Measurements from ENCODE around the gene SVOP.

The SVOP gene

DNA sequence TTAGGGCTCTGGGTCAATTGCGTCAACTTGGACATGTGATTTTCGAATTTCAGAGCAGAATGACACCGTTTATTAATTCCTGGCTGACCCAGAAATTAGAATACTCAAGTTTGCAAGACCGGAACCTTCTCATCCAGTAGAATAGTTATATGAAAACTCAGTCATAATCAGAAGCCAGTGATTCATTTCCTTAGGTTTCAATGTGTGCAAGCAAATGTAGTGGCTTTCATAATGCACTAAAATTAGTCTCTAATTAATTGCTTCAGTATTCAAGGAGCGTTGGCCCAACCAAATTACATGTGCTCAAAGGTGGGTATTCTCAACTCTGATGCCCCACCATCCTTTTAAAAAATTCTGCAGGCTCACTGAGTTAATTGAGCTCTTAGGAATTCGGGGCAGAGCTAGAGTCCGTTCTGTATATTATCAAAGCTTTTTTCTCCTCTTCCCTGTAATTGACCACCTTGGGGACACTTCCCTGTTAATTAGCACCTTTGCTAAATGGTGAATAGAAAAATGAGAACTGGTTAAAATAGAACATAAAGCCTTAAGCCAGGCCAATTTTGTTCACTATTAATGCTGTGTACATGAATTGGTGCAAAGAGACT, 85.6 kb downstream of the SVOP start:
- no peak for DNase-seq (ENCODE audit: low spot score)

DNA sequence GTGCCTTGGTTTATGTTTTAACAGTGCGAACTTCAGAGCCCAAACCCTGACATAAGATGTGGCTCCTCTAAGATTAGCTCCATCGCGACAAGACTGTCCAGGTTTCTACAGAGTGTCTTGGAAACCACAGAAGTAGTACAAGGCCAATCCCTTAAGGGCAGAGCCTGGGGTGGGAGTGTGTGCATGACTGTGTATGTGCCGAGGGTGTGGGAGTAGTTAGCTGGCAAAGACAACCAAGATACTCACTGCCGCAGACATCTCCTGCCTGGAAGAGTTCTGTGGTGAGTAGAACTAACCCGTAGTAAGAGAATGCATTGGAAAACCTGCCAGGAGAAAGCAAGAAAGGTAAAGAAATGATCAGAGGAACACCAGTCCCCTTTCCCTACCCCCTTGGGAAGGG, 86.9 kb downstream of the SVOP start:
- no peak for DNase-seq (ENCODE audit: low spot score)

DNA sequence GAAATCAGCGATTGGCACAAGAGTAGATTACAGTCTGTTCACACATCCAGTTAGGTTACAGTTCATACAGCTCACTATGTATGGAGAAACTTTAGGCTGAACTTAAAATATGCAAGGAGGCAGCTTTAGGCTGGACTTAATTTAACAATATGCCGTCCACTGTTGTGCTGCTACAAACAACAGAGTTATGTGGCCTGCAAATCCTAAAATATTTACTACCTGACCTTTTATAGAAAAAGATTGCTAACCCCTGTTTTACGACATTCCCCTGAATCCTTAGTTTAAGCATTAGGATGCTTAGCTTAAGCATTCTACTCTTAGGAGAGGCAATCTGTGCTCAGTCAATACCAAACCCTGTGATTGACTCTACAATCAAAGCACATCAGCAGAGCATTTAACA, 90.1 kb downstream of the SVOP start:
- DNase-seq (ENCODE audit: low spot score): no peak

DNA sequence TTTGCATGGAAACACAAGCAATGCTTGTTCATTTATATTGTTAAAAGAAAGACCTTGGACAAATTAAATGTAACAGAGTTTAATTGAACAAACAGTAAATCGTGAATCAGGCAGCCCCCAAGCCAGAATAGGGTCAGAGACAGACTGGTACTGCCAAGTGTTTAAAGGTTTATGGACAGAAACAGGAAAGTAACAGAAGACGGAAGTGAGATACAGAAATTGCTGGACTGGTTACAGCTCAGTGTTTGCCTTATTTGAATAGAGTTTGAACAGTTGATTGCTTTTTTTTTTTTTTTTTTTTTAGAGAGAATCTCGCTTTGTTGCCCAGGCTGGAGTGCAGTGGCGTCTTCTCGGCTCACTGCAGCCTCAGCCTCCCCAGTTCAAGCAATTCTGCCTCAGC, 90.7 kb downstream of the SVOP start:
- no peak for DNase-seq (ENCODE audit: low spot score)

DNA sequence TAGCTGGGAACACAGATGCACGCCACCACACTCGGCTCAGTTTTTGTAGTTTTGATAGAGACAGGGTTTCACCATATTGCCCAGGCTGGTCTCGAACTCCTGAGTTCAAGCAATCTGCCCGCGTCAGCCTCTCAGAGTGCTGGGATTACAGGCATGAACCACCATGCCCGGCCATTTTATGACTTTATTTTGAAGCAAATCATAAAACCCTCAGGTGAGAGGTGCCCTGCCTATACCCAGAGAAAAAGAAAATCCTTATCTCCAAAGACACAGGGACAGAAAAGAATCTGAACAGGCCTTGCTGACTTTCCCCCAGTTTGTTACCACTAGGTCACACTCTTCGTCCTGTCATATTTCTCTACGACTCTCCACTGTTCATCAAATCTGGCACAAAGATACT, 92.2 kb downstream of the SVOP start:
- DNase-seq (ENCODE audit: low spot score): no peak

DNA sequence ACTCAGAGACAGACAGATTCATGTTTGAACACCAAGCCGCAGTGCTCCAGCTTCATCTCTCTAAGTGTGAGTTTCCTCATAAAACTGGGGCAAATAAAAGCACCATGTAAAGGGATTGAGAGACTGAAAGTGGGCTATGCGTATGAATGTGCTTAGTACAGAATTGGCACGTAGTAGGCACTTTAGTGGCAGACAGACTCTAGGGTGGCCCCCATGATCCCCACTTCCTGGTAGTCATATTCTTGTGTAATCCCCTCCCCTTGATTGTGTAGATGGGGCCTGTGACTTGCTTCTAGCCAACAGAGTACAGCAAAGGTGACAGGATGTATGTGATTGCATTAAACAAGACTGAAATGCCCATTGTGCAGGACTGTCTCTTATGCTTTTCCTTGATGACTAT, 98.0 kb downstream of the SVOP start:
- DNase-seq (ENCODE audit: low spot score): no peak

DNA sequence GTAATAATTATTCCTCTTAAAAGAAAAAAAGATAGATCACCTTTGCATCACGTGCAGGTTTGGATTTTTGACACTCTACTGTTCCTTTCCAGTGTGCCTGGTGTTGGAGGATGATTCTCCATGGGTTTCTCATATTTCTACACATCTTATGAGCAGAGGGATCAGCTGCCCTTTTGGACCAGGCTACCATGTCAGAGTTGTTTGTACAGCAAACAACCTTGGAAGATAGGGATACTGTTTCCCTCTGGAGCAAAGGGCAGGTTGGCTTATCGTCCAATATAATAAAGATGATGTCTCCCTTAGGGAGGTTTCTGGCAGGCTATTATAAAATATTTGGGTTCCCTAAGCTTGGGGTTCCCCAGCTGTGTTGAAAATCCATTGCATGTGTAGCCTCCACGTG, 98.9 kb downstream of the SVOP start:
- DNase-seq (ENCODE audit: low spot score): no peak

DNA sequence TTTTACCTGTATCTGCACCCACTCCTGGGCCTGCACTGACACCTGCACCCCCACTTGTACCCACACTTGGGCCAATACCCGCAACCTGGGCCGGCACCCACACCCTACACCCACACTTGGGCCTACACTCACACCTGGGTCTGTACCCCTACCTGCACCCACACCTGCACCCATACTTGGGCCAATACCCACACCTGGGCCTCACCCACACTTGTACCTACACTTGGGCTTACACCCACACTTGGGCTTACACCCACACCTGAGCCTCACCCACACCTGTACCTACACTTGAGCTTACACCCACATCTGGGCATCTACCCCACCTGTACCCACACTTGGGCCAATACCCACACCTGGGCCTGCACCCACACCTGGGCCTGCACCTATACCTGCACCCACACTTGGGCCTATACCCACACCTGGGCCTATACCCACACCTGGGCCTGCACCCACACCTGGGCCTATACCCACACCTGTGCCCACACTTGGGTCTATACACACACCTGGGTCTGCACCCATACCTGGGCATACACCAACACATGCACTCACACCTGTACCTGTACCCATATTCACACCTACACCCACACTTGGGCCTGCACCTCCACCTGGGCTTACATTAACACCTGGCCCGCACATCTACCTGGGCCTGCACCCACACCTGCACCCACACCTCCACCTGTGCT, 101.8 kb downstream of the SVOP start:
- no peak for DNase-seq (ENCODE audit: low spot score)

DNA sequence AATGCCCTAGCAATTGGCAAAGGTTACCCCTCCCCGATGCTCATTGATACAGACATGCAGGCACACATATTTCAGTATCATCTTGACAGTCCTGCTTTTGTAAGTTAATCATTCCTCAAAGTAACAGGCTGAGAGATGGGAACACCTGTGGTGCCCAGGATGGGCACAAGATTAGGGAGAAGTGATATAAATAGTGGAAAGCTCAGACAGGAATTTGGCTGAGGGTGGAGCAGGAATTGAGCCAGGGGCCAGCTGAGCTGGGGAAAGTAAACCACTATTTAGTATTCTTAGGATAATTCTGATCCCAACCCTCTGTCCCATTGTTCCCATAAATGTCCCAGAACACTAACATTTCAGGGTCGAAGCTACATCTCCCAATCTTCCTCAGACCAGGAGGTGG, 102.7 kb downstream of the SVOP start:
- DNase-seq (ENCODE audit: low spot score): no peak

DNA sequence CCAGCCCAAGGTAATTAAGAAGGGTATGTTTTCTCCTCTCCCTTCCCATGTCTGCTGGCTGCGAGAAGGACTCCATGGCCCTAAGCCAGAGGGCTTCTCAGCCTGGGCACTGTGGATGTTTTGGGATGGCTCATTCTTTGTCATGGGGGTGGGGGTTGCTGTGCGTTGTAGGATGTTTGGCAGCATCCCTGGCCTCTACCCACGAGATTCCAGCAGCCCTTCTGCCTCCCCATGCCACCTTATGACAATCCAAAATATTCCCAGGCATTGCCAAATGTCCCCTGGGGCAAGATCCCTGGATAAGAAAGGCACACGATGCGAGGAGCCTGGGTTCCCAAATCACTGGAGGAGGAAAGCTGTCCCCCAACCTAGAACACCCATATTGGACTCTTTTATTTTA, 104.5 kb downstream of the SVOP start:
- DNase-seq (ENCODE audit: low spot score): no peak

DNA sequence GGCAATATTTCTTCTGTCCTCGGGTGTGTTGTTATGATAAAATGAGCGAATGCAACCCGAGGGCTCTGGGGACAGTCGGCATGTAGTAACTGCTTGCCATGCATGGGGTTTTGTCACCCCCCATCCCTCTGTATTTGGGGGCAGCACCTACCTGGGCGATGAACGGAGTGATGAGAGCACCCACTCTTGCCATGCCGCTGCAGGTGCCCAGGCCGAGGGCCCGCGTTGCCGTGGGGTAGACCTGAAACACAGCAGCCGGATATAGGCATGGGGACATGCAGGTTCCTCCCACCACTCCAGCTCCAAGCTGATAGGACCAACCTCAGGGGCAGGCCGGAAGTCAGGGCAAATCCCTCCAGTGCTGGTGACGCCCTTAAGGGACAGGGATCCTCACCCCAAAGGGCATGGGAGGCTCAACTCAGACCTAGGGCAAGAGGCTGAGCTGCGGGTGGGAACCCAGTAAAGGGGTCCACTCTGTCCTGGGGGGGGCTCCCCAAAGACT, 105.2 kb downstream of the SVOP start:
- no peak for DNase-seq (ENCODE audit: low spot score)

DNA sequence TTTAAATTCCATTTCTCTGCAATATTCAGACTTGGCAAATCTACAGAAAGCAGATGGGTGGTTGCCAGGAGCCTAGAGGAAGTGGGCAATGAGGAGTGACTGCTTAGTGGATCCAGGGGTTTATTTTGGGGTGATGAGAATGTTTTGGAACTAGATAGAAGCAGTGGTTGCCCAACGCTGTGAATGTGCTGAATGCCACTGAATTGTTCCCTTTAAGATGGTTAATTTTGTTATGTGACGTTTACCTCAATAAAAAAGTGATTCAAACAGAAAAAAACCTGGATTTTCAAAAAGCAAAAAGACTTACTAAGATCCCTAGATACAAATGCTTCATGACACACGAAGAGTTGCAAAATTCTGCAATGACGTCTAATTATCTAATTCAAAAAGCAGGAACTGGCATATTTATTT, 106.7 kb downstream of the SVOP start:
- DNase-seq (ENCODE audit: low spot score): peak; percentile 82

DNA sequence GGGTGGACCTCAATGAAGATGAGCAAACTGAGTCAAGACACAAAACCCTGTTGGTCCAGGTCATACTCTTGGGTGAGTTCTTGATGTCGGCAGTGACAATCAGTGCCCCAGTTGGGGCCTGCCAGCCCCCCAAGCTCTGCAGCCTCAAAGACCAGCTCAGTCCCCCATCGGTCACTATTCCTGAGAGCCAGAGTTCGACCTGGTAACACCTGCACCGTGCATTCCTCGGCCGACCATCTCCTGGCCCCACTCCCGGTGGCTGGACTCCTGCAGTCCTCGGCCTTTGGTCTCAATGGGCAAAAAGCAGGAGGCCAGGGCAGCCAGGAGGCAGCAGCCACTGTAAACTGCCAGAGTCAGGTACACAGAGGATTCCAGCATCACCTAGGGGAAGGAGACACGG, 108.5 kb downstream of the SVOP start:
- no peak for DNase-seq (ENCODE audit: low spot score)

DNA sequence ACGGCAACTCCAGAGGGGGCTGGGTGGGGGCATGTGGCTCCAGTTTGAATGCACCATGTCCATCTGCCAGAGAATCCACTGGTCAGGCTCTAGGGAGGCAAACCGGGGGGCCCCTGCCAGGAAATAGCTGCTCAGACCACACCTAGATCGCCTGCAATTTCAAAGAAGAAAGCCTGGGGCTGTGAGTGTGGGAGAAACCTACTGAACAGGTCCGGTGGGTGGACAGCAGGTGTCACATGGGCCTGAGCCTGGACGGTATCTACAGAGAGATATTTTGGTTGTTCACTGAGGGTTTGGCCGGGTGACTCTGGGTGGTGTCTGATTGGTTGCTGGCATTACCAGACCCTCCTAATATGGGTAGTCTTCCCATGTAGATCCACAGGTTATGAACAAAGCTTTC, 109.0 kb downstream of the SVOP start:
- no peak for DNase-seq (ENCODE audit: low spot score)

DNA sequence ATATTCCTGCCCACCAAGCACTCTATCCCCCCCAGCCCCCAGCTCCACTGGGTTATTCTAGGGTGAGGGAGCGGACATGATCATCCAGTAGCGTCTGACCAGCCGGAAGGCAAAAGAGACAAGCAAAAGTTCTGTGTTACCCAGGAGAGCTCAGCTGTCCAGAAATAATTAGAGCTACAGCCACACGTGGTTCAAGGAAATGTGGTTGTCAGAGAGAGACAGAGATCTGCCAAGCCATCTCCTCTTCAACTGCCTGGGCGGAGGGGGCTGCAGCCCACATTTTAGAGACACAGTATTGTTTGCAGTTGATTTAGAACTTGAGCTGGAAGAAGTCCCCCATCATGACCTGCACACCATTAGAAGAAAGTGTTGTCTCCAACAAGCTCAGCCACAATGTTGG, 110.5 kb downstream of the SVOP start:
- peak; percentile 27 for DNase-seq (ENCODE audit: low spot score)

DNA sequence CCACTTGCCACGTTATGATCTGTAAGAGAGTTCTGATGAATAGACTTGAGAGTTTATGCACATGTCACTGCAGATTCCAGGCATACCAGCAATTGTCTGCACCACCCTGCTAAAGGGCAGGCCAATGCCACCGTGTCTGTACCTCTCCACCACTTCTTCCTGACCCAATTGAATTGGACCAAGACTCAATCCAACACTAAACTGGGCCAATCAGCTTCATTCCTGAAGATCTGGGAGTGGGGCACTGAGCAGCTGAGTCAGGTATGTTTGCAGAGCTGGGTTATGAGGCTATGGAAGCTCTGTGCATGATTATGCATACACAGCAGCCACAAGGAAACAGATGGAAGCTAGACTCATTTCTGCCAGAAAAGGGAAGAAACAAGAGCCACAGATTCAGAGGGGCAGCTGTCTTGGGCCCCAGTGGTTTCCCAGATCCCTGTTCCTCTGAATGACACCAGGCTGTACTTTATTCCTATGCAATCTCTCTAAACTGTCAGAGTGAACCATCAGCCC, 113.0 kb downstream of the SVOP start:
- DNase-seq (ENCODE audit: low spot score): peak; percentile 71

DNA sequence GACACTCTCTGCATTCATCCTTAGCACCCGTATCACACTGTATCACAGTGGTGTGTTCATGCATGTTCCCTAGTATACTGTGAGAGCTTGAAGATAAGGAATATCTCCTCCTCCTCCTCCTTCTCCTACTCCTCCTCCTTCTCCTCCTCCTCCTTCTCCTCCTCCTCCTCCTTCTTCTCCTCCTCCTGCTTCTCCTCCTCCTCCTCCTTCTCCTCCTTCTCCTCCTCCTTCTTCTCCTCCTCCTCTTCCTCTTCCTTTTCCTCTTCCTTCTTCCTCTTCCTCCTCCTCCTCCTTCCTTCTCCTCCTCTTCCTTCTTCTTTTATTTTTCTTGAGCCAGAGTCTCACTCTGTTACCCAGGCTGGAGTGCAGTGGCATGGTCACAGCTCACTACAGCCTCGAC, 113.9 kb downstream of the SVOP start:
- no peak for DNase-seq (ENCODE audit: low spot score)

DNA sequence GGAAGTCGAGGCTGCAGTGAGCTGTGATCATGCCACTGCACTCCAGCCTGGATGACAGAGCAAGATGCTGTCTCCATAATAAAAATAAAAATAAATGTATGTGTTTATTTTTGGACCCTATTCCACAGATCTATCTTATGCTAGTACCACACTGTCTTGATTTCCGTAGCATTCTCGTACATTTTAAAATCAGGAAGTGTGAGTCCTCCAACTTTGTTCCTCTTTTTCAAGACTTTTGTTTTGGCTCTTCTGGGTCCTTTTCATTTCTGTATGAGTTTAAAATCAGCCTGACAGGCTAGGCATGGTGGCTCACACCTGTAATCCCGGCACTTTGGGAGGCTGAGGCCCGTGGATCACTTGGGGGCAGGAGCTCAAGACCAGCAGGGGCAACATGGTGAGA, 115.1 kb downstream of the SVOP start:
- peak; percentile 53 for DNase-seq (ENCODE audit: low spot score)

DNA sequence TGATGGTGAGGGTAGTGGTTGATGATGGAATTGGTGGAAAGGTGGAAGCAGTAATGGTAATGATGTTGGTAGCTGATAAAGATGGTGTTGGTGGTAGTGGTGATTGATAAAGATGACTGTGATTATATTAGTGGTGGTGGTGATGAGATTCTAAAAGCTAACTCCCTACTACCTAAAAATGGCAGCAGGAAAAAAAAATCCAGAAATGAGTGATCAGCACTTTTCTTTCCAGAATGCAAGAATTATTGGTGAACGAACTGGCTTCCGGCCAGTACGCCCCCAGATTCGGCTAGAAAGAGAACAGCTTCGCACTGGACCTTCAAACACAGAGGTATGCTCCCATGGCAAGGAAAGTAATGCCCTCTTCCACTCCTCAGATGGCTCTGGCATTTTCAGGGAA, 121.7 kb downstream of the SVOP start:
- DNase-seq (ENCODE audit: low spot score): no peak

DNA sequence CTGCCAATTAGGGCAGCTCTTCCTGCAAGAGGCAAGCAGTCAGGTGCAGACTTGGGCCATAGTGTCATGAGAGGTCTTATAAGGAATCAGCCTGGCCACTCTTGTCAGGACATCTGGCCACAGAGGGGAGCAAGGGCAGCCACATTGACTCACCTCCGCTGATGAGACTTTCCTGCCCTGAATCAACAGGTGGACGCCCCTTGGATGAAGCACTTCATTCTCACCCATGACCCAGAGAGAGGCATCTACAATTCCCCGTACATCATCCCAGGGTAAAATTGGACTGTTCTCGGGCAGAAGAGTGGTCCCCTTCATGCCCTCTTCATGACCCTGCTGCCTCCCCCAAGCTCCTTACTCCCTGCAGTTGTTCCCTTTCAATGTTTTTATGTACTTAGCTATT, 124.1 kb downstream of the SVOP start:
- DNase-seq (ENCODE audit: low spot score): no peak

DNA sequence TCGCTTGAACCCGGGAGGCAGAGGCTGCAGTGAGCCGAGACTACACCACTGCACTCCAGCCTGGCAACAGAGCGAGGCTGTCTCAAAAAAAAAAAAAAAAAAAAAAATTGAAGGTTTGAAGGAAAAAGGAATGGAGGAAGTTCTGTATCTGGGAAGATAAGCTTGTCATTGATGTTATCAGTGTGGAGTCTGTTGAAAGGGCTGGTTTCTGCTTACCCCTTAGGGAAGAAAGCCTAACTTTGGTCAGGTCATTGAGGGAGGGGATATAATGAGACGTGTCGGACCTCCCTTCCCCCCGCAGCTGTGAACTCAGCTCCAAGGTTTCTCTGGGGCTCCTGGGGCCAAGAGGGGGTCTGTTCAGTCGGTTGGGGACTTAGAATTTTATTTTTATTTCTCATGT, 124.5 kb downstream of the SVOP start:
- DNase-seq (ENCODE audit: low spot score): no peak

DNA sequence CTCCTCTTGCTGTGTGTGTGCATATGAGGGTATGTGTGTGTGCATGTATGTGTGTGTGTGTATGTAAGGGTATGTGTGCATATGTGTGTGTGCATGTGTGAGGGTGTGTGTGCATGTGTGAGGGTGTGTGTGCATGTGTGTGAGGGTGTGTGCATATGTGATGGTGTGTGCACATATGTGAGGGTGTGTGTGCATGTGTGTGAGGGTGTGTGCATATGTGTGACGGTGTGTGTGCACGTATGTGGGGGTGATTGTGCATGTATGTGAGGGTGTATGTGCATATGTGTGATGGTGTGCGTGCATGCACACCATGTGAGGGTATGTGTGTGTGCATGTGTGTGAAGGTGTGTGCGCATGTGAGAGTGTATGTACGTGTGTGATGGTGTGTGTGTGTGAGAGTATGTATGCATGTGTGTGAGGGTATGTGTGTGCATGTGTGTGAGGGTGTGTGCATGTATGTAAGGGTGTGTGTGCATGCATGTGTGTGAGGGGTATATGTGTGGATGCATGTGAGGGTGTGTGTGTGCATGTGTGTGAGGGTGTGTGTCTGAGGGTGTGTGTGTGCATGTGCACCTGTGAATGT, 125.6 kb downstream of the SVOP start:
- DNase-seq (ENCODE audit: low spot score): no peak

DNA sequence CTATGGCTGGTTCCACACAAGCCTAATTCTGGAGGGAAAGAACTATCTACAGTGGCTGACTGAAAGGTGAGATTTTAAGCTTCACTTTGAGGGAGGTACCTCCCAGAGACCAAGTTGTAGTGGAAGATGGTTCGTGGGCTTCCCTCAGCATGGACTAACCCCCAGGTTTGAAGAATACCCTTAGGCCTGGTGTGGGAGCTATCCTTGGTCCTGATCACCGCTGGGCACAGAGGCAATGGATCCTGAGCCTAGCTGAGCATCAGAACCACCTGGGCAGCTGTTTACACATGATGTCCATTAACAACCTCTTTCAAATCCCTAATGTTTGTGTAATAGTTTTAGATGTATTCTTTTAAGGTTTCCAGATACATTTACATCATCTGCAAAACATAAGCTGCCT, 130.7 kb downstream of the SVOP start:
- no peak for DNase-seq (ENCODE audit: low spot score)

DNA sequence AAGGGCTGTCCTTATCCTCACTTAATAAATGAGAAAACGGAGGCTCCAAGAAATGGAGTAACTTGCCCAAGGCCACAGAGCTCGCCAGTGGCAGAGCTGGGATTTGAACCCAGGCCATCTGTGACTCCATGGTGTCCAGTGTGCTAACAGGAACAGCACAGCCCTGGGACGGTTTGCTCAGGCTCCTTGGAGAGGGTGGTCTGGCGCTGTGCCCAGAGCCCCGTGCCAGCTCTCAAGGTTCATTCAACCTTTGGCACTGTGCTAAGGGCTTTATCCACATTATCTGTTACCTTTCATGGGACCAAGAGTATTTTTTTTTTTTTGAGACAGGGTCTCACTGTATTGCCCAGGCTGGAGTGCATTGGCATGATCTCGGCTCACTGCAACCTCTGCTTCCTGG, 132.8 kb downstream of the SVOP start:
- no peak for DNase-seq (ENCODE audit: low spot score)

Measured in pons (tissue), 1 donor.